Stimulated activated CD4-positive, alpha-beta T cell treated with anti-CD3 and anti-CD28 coated beads, Interleukin-4, amount 100 ng/mL, for 1 hour (primary cell): ENCODE results near the gene STARD3NL.
"Not testable (repeated sequence)": the region's sequence is repeated elsewhere in the genome, so short reads cannot be mapped to it uniquely, and the experiment has no call there.

Source experiments
- DNase-seq: peaks from one replicate; pipeline ENCODE4 v3.0.0-alpha.2; 2020

The STARD3NL gene

DNA sequence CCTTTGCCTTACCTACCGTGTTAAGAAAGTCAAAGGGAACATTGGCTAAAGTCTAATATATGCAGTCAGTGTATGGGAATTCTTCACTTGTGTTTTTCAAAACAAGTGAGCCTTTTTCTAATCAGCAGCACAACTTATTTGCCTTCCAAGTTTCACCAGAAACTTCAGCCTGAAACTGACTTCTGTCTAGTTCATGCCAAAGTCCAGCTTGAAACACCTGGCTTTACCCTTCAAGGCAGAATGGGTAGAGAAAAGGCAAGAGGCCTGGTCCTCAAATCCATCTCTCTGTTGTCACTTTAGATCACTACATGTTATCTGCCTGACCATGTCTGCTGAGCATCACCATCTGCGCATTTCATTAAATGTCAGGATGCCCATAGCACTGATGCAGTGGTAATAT is 92.4 kb downstream of the STARD3NL start:
- DNase-seq = not testable (repeated sequence)

- no peak for DNase-seq
These were observed 95.4 kb downstream of the STARD3NL start, which contains the start of gene TARP for GRCh38 chr7:38273286-38273995. Gene TARP (minus strand): TSS chr7:38273636.

- DNase-seq = no peak
These were observed 96.4 kb downstream of the STARD3NL start for GRCh38 chr7:38274486-38274885.

DNA sequence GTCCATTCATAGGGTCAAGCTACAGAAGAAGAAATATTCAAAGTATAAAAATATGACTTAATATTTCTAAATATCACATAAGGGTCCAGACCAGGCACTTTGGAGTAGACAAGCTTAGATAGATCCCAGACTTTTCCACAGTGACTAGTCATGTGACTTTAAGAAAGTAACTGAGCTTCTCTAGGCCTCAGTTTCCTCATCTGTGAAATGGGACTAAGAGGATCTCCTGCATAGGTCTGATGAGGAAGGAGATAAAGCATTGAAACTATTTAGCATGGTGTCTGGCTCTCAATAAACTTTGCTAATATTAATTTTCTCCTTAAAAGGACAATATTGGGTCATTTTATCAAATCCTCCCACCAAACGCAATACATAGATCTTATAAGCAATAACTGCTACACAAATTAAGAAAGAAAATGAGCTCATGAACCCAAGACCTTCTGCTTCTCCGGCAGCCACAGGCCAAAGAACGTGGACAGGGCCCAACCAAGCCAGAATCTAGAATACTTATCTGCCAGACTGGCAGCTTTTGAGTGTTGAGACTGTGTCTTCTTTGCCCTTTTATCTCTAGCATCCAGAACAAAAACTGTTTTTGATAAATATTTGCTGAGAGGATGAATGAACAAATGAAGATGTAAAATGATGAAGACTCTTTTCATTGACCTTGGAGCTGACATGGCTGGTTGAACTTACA is 97.0 kb downstream of the STARD3NL start:
- DNase-seq = no peak

DNA sequence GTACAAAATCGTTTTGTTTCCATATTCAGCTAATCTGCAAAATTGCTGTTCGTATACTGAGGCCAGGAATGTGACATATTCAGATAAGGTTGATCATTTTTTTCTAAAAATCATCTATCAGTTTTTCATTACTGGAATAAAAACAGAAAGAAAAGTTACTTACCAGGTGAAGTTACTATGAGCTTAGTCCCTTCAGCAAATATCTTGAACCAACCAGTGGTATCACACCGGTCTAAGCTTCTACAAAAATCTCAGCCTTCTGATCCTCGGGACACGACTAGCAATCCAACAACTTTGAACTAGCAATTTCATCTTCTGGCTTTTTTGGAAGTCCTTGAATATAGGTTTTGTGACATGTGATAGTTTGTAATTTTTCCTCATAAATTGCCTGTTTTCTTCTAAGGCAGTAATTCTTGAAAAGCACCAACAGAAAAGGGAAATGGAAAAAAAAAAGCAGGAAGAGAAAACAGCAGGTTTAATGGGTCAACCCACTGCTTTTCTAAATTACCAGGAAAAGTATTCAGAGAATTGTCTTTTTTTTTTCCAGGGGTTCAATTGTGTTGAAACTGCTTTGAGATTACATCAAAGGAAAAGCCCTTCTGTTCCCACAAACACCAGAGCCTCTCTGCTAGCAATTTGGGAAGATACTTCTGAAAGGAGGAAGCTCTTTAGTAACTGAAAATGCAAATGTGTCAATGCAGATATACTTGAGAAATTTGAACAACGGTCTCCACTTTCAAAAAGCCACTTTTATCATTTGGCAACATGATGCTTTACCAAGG is 98.2 kb downstream of the STARD3NL start:
- DNase-seq = no peak

- DNase-seq = no peak
These were observed 102.0 kb downstream of the STARD3NL start for GRCh38 chr7:38280000-38280399.
